ENCODE results near the gene FAM50A. TPM values are rescaled to one million over a fixed set of nuclear protein-coding genes. Genes with fewer than 3 reads are reported as not detected.

Gene FAM50A
- total RNA-seq, 4 donors from 2014 or later, result 37.3 to 104 (median 78.3) TPM

DNA sequence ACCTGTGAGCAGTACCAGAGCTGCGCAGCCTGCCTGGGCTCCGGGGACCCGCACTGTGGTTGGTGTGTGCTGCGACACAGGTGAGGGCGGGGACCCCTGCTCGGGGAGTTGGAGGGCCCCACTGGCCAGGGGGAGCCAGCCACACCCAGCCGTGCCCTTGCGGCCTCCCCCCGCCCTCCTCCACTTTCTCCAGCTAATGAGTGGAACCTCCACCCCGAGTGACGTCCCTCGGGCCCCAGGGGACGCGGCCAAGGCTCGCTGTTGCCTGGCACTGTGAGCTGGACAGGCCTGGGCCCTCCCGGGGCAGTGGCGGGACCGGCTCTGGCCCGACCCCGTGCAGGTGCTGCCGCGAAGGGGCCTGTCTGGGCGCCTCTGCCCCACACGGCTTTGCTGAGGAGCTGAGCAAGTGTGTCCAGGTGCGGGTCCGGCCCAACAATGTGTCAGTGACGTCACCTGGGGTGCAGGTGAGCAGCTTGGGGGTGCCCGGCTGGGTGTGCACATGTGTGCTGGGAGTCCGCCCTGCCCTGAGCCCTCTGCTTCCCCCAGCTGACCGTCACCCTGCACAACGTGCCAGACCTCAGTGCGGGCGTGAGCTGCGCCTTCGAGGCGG, 19.8 kb downstream of the FAM50A start:
- TF ChIP-seq, protein P1, sequence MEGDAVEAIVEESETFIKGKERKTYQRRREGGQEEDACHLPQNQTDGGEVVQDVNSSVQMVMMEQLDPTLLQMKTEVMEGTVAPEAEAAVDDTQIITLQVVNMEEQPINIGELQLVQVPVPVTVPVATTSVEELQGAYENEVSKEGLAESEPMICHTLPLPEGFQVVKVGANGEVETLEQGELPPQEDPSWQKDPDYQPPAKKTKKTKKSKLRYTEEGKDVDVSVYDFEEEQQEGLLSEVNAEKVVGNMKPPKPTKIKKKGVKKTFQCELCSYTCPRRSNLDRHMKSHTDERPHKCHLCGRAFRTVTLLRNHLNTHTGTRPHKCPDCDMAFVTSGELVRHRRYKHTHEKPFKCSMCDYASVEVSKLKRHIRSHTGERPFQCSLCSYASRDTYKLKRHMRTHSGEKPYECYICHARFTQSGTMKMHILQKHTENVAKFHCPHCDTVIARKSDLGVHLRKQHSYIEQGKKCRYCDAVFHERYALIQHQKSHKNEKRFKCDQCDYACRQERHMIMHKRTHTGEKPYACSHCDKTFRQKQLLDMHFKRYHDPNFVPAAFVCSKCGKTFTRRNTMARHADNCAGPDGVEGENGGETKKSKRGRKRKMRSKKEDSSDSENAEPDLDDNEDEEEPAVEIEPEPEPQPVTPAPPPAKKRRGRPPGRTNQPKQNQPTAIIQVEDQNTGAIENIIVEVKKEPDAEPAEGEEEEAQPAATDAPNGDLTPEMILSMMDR (IDR thresholded peaks at IDR 0.05; ENCODE audit: low read depth), result no peak

DNA sequence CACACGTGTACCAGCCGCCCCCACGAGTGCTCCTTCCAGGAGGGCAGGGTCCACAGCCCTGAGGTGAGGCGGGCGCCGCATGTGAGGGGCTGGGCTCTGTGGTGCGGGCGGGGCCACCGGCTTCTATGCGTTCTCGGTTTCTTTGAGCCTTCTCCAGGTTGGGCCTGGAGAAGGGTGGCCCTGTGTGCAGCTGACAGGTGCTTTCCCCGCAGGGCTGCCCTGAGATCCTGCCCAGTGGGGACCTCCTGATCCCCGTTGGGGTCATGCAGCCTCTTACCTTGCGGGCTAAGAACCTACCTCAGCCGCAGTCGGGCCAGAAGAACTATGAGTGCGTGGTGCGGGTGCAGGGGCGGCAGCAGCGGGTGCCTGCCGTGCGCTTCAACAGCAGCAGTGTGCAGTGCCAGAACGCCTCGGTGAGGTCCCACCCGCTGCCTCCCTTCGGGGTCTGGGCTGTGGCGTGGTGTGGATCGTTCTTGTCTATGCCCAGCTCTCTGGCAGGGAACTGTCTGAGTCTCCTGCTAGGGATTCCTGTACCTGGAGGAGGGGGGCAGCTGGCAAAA, 20.9 kb downstream of the FAM50A start:
- TF ChIP-seq, protein P1 (IDR thresholded peaks at IDR 0.05; ENCODE audit: low read depth), result no peak

DNA sequence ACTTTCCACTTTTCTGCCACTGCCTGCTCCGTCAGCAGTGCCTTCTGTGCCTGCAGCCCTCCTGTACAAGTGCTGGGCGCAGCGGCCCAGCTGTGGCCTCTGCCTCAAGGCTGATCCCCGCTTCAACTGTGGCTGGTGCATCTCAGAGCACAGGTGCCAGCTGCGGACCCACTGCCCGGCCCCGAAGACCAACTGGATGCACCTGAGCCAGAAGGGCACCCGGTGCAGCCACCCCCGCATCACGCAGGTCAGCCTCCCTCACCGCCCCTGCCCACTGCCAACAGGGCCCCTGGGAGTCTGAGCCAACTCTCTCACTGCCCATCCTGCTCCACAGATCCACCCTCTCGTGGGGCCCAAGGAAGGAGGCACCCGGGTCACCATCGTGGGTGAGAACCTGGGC, 21.7 kb downstream of the FAM50A start:
- TF ChIP-seq, protein P1 (IDR thresholded peaks at IDR 0.05; ENCODE audit: low read depth), result no peak

DNA sequence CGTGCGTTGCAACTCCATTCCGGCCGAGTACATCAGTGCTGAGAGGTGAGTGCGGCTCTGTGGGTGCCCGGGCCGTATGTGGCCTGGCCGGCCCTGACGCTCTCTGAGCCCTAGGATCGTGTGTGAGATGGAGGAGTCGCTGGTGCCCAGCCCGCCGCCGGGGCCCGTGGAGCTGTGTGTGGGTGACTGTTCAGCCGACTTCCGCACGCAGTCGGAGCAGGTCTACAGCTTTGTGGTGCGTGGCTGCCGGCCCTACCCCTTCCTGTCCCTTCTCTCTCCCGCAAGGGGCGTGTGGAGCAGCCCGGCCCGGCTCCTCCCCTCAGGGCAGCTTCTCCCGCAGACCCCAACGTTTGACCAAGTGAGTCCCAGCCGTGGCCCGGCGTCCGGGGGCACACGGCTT, 22.1 kb downstream of the FAM50A start:
- TF ChIP-seq, protein P1 (IDR thresholded peaks at IDR 0.05; ENCODE audit: low read depth), result no peak

DNA sequence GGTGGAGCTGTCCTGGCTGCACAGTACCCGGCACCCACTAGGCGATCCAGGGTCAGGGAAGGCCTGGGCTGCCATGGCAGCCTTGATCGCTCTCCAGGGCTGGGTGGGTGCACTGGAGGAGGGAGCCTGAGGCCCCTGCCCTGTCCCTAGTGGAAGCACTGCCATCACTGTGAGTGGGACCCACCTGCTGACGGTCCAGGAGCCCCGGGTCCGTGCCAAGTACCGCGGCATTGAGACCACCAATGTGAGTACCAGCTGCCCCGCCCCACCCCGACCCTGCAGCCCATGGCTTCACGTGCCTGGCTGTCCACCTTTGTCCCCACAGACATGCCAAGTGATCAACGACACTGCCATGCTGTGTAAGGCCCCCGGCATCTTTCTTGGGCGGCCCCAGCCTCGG, 23.0 kb downstream of the FAM50A start:
- TF ChIP-seq, protein P1 (IDR thresholded peaks at IDR 0.05; ENCODE audit: low read depth), result no peak

DNA sequence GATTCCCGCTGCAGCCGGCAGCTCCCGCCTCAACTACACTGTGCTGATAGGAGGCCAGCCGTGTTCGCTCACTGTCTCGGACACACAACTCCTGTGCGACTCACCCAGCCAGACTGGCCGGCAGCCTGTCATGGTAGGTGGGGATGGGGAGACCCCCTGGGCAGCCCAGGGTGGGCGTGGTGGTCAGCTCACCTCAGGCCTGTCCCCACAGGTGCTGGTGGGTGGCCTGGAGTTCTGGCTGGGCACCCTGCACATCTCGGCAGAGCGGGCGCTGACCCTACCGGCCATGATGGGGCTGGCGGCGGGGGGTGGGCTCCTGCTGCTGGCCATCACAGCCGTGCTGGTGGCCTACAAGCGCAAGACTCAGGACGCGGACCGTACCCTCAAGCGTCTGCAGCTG, 23.6 kb downstream of the FAM50A start:
- TF ChIP-seq, protein P1 (IDR thresholded peaks at IDR 0.05; ENCODE audit: low read depth), result no peak

DNA sequence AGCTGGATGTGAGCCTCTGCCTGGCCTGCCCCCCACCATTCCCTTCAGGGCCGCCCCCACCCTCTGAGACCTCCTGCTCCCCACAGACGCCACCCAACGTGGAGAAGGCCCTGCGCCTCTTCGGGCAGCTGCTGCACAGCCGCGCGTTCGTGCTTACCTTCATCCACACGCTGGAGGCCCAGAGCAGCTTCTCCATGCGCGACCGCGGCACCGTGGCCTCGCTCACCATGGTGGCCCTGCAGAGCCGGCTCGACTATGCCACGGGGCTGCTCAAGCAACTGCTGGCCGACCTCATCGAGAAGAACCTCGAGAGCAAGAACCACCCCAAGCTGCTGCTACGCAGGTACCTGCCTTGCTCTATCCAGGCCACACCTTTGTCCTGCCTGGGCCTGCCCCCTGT, 24.3 kb downstream of the FAM50A start:
- TF ChIP-seq, protein P1 (IDR thresholded peaks at IDR 0.05; ENCODE audit: low read depth), result no peak
